HS-5 (cell line): ENCODE results near the gene PRDM11.
A peak's percentile ranks its signal among the peaks of the same experiment; 100 is the strongest.
"Not testable (repeated sequence)": the region's sequence is repeated elsewhere in the genome, so short reads cannot be mapped to it uniquely, and the experiment has no call there.

Experiments
- DNase-seq: peaks from one replicate; pipeline ENCODE4 v3.0.0-alpha.2; 2012; ENCODE audit warnings: low read depth

PRDM11 gene

DNA sequence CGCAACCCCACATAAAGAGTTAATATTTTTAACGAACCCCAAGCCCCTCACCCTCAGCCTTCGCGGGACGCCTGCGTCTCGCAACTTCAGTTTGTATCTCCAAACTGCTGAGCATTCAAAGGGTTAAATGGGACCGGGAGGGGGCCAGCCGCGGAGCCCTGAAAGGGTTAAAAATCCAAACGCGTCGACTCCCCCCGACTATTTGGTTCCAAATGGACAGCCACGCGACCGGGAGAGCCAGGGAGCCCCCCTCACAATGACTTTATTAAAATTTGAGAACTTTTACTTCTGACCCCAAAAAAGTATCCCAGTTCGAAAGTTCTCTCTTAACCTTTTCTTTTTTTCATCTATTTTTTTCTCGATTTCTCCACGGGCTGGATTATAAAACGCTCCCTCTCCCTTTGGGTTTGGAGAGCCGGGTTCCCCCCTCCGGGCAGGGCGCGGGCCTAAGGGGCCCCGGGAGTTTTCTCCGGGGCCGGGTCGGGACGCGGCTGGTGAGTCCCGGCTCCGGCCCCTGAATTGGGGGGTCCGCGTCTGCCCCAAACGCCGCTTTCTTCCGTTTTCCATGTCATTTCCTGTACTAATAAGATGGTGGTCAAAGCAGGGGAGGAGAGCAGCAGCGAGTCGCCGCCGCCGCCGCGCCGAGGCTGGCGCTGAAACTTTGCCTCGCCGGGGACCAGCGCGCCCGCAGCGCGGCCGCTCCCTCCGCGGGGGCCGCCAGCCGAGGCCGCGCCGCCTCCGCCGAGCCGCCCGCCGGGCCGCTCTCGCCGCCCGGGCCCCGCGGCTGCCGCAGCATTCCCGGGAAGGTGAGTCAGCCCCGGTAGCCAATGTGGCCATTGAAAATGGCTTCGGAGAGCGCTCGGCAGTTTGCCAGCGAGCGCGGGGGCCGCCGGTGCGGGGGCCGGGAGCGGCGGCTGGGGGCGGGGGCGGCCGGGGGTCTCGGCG lies at the start of gene PRDM11:
PRDM11 (plus strand) TSS at position 568 of the 945 bp plus-strand sequence. CDS start 35,128 bp downstream, outside the sequence.
- peak; percentile 30 for DNase-seq

GRCh38 chr11:45097721-45098493 lies 48.5 kb upstream of the PRDM11 start:
- no peak for DNase-seq

- DNase-seq: no peak
These were observed 47.5 kb upstream of the PRDM11 start for GRCh38 chr11:45098929-45099328.

- DNase-seq: no peak
These were observed 46.1 kb upstream of the PRDM11 start for GRCh38 chr11:45100339-45100738.

GRCh38 chr11:45102361-45102809 lies 44.1 kb upstream of the PRDM11 start:
- DNase-seq: no peak

- peak; percentile 74 for DNase-seq
These were observed 43.4 kb upstream of the PRDM11 start for GRCh38 chr11:45102810-45103621.

GRCh38 chr11:45104006-45104789 lies 42.2 kb upstream of the PRDM11 start:
- no peak for DNase-seq

- DNase-seq: no peak
These were observed 41.7 kb upstream of the PRDM11 start for GRCh38 chr11:45104790-45105084.

GRCh38 chr11:45105233-45105983 lies 41.0 kb upstream of the PRDM11 start:
- DNase-seq: no peak

- no peak for DNase-seq
These were observed 40.5 kb upstream of the PRDM11 start for GRCh38 chr11:45105984-45106375.

DNA sequence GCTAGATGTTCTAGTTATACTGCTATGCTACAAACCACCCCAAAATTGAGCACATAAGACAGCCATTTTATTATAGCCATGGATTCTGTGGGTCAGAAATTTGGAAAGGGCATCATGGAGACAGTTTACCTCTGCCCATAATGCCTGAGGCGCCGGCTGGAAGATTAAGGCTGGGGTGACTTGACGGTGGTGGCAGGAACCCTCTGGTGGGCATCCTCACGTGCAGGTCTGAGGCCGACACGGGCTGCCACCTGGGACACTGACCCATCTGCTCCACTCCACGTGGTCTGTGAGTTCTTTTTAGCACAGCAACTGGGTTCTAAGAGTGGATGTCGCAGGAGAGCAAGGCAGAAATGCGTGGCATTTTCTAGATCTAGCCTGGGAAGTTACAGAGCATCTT lies 40.0 kb upstream of the PRDM11 start:
- DNase-seq: no peak

DNA sequence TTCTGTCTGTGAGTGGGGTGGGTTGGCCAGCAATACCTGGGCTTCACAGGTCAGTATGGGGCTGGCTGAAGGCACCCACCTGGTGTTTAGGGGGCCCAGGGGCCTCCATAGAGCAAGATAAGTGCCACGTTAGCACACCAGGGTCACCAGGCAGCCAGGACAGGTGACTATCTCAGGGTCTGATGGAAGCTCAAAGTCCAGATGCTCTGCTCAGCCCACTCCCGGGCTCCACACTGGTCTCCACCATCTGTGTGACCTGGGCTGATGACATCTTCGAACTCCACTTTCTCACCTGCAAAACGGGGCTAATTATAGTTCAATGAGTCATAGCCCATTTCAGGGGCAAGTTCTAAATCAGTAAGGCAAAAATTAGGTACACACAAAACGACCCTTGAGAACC lies 39.4 kb upstream of the PRDM11 start:
- DNase-seq: no peak

GRCh38 chr11:45108070-45109064 lies 38.1 kb upstream of the PRDM11 start:
- no peak for DNase-seq

DNA sequence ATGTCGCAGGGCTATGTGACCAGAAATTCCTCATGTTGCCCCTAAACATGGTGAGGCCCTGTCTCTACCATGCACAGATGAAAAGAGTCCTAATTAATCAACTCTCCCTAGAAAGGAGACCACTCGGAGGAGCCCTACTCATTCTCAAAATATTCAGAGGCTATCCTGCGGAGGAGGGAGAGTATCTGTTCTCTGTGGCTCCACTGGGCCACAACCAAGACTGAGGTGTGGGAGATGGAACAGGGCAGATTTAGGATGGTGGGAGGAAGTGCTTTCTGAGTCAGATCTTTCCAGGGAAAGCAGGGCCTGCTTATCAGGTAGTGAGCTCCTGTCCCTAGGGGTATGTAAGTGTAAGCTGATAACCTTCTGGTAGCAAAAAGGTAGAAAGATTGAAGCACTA lies 37.0 kb upstream of the PRDM11 start:
- no peak for DNase-seq

GRCh38 chr11:45110562-45110961 lies 35.9 kb upstream of the PRDM11 start:
- peak; percentile 31 for DNase-seq

- DNase-seq: no peak
These were observed 32.6 kb upstream of the PRDM11 start for GRCh38 chr11:45113807-45114206.

- not testable (repeated sequence) for DNase-seq
These were observed 18.6 kb upstream of the PRDM11 start for GRCh38 chr11:45127836-45128235.

GRCh38 chr11:45133878-45134277 lies 12.6 kb upstream of the PRDM11 start:
- no peak for DNase-seq

- DNase-seq: no peak
These were observed 5.3 kb upstream of the PRDM11 start for GRCh38 chr11:45141171-45141570.
